ENCODE data around the gene UTP20. TPM values are rescaled to one million over a fixed set of nuclear protein-coding genes. Genes with fewer than 3 reads are reported as not detected.

Gene UTP20
- total and polyA plus RNA-seq, 2 donors (not counting 3 experiments of a cell fraction or from before 2014, with no cell fraction given): 4.6 to 23.1 TPM

DNA sequence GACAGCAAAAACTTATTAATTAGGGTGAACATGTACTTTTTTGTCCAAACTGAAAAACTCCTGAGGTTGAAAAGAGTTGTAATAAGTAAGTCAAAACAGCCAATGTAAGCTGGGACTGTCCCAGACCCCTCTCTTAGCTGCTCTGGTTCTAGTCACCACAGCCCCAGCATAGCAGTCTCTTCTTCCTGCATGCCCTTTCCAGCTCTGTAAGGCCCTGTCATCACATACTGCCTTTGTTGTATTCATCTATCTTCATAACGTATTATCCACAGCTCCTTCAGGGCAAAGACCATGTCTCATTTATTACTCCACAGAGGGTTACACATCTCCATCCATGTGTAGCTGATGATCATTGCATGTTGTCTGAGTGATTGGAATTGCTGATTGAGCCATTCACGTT lies 56.5 kb downstream of the UTP20 start:
- Histone ChIP-seq H3K4me1 (ENCODE audit: control insufficient read depth, extremely low read depth, insufficient read depth, low read length) (no peaks in the 10 kb centered on the region), H3K4me2 (ENCODE audit: insufficient read depth, low read length) (no peak overlapping the region), H3K9me3 (replicated peaks; ENCODE audit: control insufficient read depth, insufficient read depth, low read length) (no peaks in the 10 kb centered on the region), H3K27me3 (ENCODE audit: control insufficient read depth in 2 of 2, insufficient read depth in 2 of 2, low read length in 2 of 2) (no peaks in the 10 kb centered on the region), H3K27ac (ENCODE audit: insufficient read depth, low read depth, low read length) (no peak overlapping the region), H3K79me2 (ENCODE audit: control insufficient read depth, insufficient read depth, low read length) (no peaks in the 10 kb centered on the region), H2AFZ (ENCODE audit: low read depth, low read length) (no peak overlapping the region), H3K4me3 (replicated peaks in 1 of 3; ENCODE audit: insufficient read depth in 1 of 3, low read depth in 1 of 3, low read length in 3 of 3) (no peak overlapping the region), H3K9me1 (replicated peaks; ENCODE audit: control insufficient read depth, extremely low read depth, insufficient read depth, low read length) (no peaks in the 10 kb centered on the region), H3K36me3 (ENCODE audit: control insufficient read depth in 2 of 2, extremely low read depth in 1 of 2, insufficient read depth in 2 of 2, low read length in 2 of 2) (peaks cover 0 to 2% of the 10 kb centered on the region in 2 experiments), H4K20me1 (replicated peaks; ENCODE audit: control insufficient read depth, extremely low read depth, insufficient read depth, low read length) (no peaks in the 10 kb centered on the region), H3K9ac (replicated peaks; ENCODE audit: extremely low read depth, insufficient read depth, low read length) (no peak overlapping the region)
- intact Hi-C loops (cut with micrococcal nuclease) (no loop called here), dilution Hi-C loops (cut with MboI; ENCODE audit: extremely low pct_ligation_motif_present, low sequenced_read_pairs) (no loop called here)
- FAIRE-seq: no peak
- TF ChIP-seq POLR2AphosphoS5 (IDR thresholded peaks at IDR 0.05; ENCODE audit: insufficient read depth, low read depth, low read length) (no peak), GATA2 (IDR thresholded peaks at IDR 0.05; ENCODE audit: insufficient read depth, insufficient read length, low read depth, low read length) (no peak), JUN (IDR thresholded peaks at IDR 0.05; ENCODE audit: borderline replicate concordance, insufficient read depth, insufficient read length, low read depth) (no peak), CTCF (IDR thresholded peaks at IDR 0.05; ENCODE audit: extremely low read depth in 1 of 2, insufficient read depth in 1 of 2, low read depth in 1 of 2, low read length in 2 of 2) (no peak), POLR2A (IDR thresholded peaks at IDR 0.05; ENCODE audit: low read depth, low read length) (no peak), MYC (IDR thresholded peaks at IDR 0.05; ENCODE audit: low read depth, low read length) (no peak), MAX (IDR thresholded peaks at IDR 0.05; ENCODE audit: insufficient read depth, insufficient read length) (no peak), EZH2 (IDR thresholded peaks at IDR 0.05; ENCODE audit: borderline replicate concordance, low read depth, low read length, severe bottlenecking) (no peak), FOS (IDR thresholded peaks at IDR 0.05; ENCODE audit: borderline replicate concordance, insufficient read depth, low read length) (no peak)
- no peak for DNase-seq (ENCODE audit: low read depth, low spot score)
- BruUV-seq (replicated peaks): no TSS peak
- CTCF ChIA-PET: interaction anchor here (1.1 to 2.0 kb wide), 2 partner anchors 15 to 38 kb away, joined by 3 to 8 read pairs; no protein-coding TSS in a partner anchor
- POLR2A ChIA-PET: interaction anchor here (0.6 kb wide), 1 partner anchor 38 kb away, joined by 3 read pairs; no protein-coding TSS in a partner anchor

Data from endothelial cell of umbilical vein (primary cell).